ENCODE results near the gene SERPINA9.

Gene SERPINA9

GRCh38 chr14:94478420-94478819, 2.4 kb upstream of the SERPINA9 start:
- no peak for DNase-seq (ENCODE audit: low read depth)
- no peak overlapping the region for H3K4me3 ChIP-seq (ENCODE audit: low read depth, low read length)
- no peak for TF ChIP-seq MAX (IDR thresholded peaks at IDR 0.05; ENCODE audit: low read depth, low read length)
- TF ChIP-seq, protein P1, sequence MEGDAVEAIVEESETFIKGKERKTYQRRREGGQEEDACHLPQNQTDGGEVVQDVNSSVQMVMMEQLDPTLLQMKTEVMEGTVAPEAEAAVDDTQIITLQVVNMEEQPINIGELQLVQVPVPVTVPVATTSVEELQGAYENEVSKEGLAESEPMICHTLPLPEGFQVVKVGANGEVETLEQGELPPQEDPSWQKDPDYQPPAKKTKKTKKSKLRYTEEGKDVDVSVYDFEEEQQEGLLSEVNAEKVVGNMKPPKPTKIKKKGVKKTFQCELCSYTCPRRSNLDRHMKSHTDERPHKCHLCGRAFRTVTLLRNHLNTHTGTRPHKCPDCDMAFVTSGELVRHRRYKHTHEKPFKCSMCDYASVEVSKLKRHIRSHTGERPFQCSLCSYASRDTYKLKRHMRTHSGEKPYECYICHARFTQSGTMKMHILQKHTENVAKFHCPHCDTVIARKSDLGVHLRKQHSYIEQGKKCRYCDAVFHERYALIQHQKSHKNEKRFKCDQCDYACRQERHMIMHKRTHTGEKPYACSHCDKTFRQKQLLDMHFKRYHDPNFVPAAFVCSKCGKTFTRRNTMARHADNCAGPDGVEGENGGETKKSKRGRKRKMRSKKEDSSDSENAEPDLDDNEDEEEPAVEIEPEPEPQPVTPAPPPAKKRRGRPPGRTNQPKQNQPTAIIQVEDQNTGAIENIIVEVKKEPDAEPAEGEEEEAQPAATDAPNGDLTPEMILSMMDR (IDR thresholded peaks at IDR 0.05; ENCODE audit: low read depth, low read length): no peak
- TF ChIP-seq MYC (IDR thresholded peaks at IDR 0.05; ENCODE audit: low read depth, low read length): no peak
- TF ChIP-seq POLR2A (IDR thresholded peaks at IDR 0.05; ENCODE audit: extremely low read depth, insufficient read length): no peak

DNA sequence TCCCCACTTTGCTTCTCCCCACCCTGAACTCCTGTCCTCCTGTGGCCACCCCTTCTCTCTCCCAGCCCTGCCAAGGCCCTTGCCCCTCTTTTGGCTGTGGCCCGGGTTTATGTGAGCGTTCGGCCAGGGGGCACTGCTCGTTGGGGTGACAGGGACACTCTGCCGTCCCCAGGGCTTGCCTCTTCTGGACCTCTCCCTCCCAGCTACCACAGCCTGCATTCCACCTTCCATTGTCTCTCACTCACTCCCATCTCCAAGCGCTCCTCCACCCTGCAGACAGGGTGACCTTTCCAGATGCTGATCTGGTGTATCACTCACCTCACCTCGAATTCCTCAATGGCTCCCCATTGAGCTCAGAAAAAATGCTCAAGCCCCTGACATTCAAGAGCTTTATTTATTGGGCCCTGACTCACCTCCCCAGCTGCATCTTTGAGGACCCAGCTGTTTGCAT, 1.4 kb downstream of the SERPINA9 start:
- DNase-seq (ENCODE audit: low read depth): no peak
- H3K4me3 ChIP-seq (ENCODE audit: low read depth, low read length): no peak overlapping the region
- TF ChIP-seq MYC (IDR thresholded peaks at IDR 0.05; ENCODE audit: low read depth, low read length) (no peak), MAX (IDR thresholded peaks at IDR 0.05; ENCODE audit: low read depth, low read length) (no peak), POLR2A (IDR thresholded peaks at IDR 0.05; ENCODE audit: extremely low read depth, insufficient read length) (no peak)
- TF ChIP-seq, protein P1 (IDR thresholded peaks at IDR 0.05; ENCODE audit: low read depth, low read length): no peak

GRCh38 chr14:94473666-94474410, 2.2 kb downstream of the SERPINA9 start:
- H3K4me3 ChIP-seq (ENCODE audit: low read depth, low read length): no peak overlapping the region
- no peak for TF ChIP-seq POLR2A (IDR thresholded peaks at IDR 0.05; ENCODE audit: extremely low read depth, insufficient read length)
- TF ChIP-seq MAX (IDR thresholded peaks at IDR 0.05; ENCODE audit: low read depth, low read length): 0 out of 2 replicates have a peak, but pooled peaks have one; percentile 42
- TF ChIP-seq, protein P1 (IDR thresholded peaks at IDR 0.05; ENCODE audit: low read depth, low read length): no peak
- DNase-seq (ENCODE audit: low read depth): peak; percentile 81

DNA sequence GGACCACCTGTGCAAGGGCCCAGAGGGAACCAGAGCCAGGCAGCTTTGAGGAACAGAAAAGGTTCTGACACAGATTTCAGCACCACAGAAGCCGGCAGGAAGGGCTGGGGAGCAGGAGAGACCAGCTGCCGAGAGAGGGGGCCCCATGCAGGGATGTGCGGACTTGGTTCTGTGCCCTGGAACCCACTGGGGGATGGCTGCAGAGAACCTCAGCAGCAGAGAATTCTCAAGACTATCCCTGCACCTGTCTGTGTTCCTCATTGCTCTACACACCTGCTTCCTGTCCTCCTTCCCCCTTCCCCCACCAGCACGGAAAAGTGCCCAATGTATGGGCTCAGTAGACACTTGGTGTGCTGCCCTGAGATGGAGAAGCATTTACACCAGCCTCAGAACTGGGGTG, 3.2 kb downstream of the SERPINA9 start:
- TF ChIP-seq MAX (IDR thresholded peaks at IDR 0.05; ENCODE audit: low read depth, low read length): no peak
- no peak for TF ChIP-seq MYC (IDR thresholded peaks at IDR 0.05; ENCODE audit: low read depth, low read length)
- H3K4me3 ChIP-seq (ENCODE audit: low read depth, low read length): no peak overlapping the region
- no peak for DNase-seq (ENCODE audit: low read depth)

DNA sequence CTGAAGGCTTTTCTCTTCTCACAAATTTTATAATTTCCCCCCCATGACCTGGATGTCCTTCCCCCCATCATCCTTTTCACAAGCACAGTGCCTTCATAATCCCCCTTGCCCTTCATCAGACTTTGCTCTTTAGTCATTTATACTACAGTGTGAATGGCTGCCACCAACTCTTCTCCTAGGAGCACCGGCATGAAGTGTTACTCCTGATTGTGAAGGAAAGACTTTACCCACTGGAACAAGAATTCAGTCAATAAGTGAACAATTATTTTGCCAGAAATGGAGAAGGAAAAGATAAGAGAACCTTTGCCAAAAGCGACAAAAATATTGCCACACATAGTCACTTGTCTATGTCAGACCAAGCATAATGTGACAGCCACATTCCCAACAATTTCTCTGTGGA, 5.0 kb downstream of the SERPINA9 start:
- TF ChIP-seq MYC (IDR thresholded peaks at IDR 0.05; ENCODE audit: low read depth, low read length): no peak
- no peak for TF ChIP-seq MAX (IDR thresholded peaks at IDR 0.05; ENCODE audit: low read depth, low read length)
- TF ChIP-seq, protein P1 (IDR thresholded peaks at IDR 0.05; ENCODE audit: low read depth, low read length): no peak
- no peak for TF ChIP-seq POLR2A (IDR thresholded peaks at IDR 0.05; ENCODE audit: extremely low read depth, insufficient read length)
- no peak for DNase-seq (ENCODE audit: low read depth)
- H3K4me3 ChIP-seq (ENCODE audit: low read depth, low read length): no peak overlapping the region

- no peak for DNase-seq (ENCODE audit: low read depth)
- no peak overlapping the region for H3K4me3 ChIP-seq (ENCODE audit: low read depth, low read length)
- TF ChIP-seq, protein P1 (IDR thresholded peaks at IDR 0.05; ENCODE audit: low read depth, low read length): no peak
- TF ChIP-seq MYC (IDR thresholded peaks at IDR 0.05; ENCODE audit: low read depth, low read length): no peak
- TF ChIP-seq POLR2A (IDR thresholded peaks at IDR 0.05; ENCODE audit: extremely low read depth, insufficient read length): no peak
- no peak for TF ChIP-seq MAX (IDR thresholded peaks at IDR 0.05; ENCODE audit: low read depth, low read length)
Observed at GRCh38 chr14:94470311-94470710, 5.7 kb downstream of the SERPINA9 start.
